AG04450 (cell line): ENCODE measurements around the gene GPR137C. TPM values are rescaled to one million over a fixed set of nuclear protein-coding genes. Genes with fewer than 3 reads are reported as not detected.
A peak's percentile ranks its signal among the peaks of the same experiment; 100 is the strongest.

Source experiments
- CTCF ChIA-PET: fragments of 300-600, 350-600 bp; formaldehyde crosslinking; extraction: SDS; loops from one replicate; lab custom pipeline; 2022; ENCODE audit warnings: antibody characterized with exemption, inconsistent platforms; lab: Charles Lee
- POLR2A ChIA-PET: fragments of 350-600 bp; formaldehyde crosslinking; extraction: SDS; loops from one replicate; lab custom pipeline; 2021; ENCODE audit warnings: antibody characterized with exemption, inconsistent platforms; lab: Yijun Ruan, JAX
- DNase-seq: peaks from one replicate; pipeline ENCODE4 v3.0.0-alpha.2; 2011; ENCODE audit warnings: low read depth, low spot score
- H3K27ac ChIP-seq: one replicate; pipeline ENCODE4 v1.5.1; 2012; ENCODE audit warnings: low read depth, low read length, control low read depth
- H3K27me3 ChIP-seq: one replicate; pipeline ENCODE4 v1.6.0; 2012; ENCODE audit warnings: low read length; ENCODE audit not compliant: control insufficient read depth, insufficient read depth
- H3K4me3 ChIP-seq: 2 replicates; pipeline ENCODE4 v1.5.1; 2011; ENCODE audit warnings: mild to moderate bottlenecking, low read depth, low read length, control low read depth
- H3K9me3 ChIP-seq: 2 replicates; pipeline ENCODE4 v1.5.1; 2012; ENCODE audit warnings: low read length; ENCODE audit not compliant: control insufficient read depth, insufficient read depth
- polyA minus RNA-seq: library from RNA; depleted of rRNA, polyadenylated mRNA; stranded (reverse); fragments of >200 nt; gene quantifications from 2 replicates; pipeline ENCODE4 v1.2.3, GENCODE V29; 2011; rRNA and poly(A)+ RNA removed
- polyA plus RNA-seq: library from polyadenylated mRNA; depleted of rRNA; stranded (reverse); fragments of >200 nt; gene quantifications from 2 replicates; pipeline ENCODE4 v1.2.3, GENCODE V29; 2011; rRNA removed
- TF ChIP-seq, protein P1 (sequence below): IDR thresholded peaks from 2 replicates; pipeline ENCODE4 v1.5.1; 2011; ENCODE audit warnings: low read depth, low read length, control low read depth, inconsistent platforms

GPR137C gene, protein sequence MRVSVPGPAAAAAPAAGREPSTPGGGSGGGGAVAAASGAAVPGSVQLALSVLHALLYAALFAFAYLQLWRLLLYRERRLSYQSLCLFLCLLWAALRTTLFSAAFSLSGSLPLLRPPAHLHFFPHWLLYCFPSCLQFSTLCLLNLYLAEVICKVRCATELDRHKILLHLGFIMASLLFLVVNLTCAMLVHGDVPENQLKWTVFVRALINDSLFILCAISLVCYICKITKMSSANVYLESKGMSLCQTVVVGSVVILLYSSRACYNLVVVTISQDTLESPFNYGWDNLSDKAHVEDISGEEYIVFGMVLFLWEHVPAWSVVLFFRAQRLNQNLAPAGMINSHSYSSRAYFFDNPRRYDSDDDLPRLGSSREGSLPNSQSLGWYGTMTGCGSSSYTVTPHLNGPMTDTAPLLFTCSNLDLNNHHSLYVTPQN
- polyA plus RNA-seq (0.97 and 1.3 TPM in 2 replicates), polyA minus RNA-seq (0.37 and 1.3 TPM in 2 replicates)

DNA sequence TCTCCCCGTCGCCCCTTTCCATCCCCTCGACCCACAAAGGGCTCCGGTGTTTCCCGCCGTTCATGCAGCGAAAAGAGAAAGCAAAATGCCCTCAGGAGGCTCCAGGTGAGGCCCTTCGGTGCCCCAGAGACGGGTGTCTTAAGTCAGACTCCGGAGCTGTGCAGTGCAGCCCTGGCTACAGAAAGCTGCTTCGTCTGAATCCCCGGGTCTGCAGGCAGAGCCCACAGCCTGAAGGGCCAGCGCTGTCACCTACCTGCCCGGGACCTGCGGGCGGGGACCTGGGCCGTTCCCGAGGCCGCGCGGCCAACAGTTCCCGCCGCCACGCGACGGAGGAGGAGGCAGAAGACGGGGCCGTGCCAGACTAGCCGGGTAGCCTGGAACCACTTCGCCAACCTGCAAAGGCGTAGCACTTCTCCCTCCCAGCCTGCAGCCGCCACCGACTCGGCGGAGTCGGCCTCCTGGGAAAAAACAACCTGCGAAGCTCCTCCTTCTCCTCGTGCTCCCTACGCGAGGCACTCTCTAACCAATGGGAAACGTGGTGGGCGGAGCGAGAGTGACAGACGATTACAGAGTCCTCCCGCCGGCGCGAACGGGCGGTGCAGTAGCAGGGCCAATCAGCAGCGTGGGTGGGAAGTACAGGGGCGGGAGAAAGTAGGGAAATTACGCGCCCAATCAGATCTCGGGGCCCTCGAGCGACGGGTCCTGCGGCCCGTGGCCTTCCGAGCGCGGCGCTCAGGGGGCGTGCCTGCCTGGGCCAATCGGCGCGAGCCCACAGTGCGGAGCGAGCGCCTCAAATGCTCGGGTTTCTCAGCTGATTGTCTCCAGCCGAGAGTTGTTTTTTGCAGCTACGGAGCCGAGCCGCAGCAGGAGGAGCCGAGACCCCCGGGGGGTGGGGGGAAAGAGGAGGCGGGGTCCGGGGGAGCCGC lies at the start of gene GPR137C, which contains the start of gene TXNDC16:
Gene GPR137C, plus strand, starts transcription at position 774 of the 926 bp plus-strand sequence. CDS start 312 bp downstream, outside the sequence.
Gene TXNDC16, minus strand, starts transcription at position 443 of the 926 bp plus-strand sequence. CDS start 8,948 bp downstream, outside the sequence.
- DNase-seq: peak; percentile 98
- POLR2A ChIA-PET: interaction anchor here (0.7 kb wide), 3 partner anchors 94 to 212 kb away, joined by 3 to 8 read pairs (median 3); no protein-coding TSS in a partner anchor
- Histone ChIP-seq H3K27me3 (no peaks in the 10 kb centered on the region), H3K9me3 (no peaks in the 10 kb centered on the region), H3K4me3 (peak within 1 kb of the TSS; percentile 75), H3K27ac (no peak within 1 kb of the TSS)
- CTCF ChIA-PET: interaction anchor here (0.6 to 1.6 kb wide), 10 partner anchors 7 to 265 kb away, joined by 3 to 8 read pairs (median 4); partner anchors contain the start of gene STYX
- TF ChIP-seq, protein P1, sequence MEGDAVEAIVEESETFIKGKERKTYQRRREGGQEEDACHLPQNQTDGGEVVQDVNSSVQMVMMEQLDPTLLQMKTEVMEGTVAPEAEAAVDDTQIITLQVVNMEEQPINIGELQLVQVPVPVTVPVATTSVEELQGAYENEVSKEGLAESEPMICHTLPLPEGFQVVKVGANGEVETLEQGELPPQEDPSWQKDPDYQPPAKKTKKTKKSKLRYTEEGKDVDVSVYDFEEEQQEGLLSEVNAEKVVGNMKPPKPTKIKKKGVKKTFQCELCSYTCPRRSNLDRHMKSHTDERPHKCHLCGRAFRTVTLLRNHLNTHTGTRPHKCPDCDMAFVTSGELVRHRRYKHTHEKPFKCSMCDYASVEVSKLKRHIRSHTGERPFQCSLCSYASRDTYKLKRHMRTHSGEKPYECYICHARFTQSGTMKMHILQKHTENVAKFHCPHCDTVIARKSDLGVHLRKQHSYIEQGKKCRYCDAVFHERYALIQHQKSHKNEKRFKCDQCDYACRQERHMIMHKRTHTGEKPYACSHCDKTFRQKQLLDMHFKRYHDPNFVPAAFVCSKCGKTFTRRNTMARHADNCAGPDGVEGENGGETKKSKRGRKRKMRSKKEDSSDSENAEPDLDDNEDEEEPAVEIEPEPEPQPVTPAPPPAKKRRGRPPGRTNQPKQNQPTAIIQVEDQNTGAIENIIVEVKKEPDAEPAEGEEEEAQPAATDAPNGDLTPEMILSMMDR: no peak

DNA sequence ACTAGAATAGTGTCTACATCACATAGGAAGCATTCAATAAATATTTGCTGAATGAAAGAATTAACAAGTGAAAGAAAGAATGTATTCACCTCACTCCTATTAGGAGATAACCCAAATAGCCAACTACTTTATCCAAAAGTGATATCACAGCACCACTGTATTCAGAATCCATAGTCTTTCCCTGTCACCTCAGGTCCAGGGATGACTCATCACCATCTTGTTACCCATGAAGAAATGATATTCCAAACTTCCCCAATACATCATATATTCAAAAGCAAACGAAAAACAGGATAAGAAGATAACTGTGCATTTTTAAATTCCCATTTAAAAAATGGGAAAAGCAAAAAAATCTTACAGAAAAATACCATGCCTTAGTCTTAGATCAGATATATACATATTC lies 39.4 kb upstream of the GPR137C start:
- CTCF ChIA-PET: no interaction called here

DNA sequence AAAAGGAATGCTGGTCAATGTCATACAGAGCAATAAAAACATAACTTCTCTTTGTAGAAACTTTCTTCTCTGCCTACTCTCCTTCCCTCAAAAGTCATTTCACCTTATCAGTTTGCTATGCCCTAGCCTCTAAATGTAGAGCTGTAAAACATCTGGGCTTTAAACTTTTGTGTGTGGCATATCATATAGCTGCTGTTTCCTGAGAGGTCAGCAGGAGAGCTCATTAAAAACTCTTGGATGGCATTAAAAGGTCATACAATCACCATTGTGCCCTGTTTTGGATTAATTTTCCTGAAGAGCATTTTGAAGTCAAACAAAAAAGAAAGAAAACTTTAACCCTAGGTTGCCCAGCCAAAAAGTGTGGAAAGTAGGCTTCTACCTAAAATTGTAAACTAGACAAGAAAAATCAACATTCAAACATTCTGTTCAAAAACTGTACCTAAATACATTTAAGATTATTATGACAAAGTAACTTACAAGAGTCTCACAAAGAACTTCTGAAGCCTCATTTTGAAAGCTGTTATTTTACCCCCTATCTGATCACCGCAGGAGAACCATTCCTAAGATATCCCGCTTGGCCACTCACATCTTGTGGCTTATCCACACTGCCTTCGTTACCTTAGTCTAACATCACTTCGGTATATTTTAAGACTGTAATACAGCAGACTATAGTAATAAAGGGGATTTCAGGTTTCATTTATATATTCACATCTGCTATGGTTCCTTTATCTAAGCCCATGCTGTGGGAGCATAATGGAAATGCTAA lies 38.4 kb upstream of the GPR137C start:
- POLR2A ChIA-PET: no interaction called here
- no peaks in the 10 kb centered on the region for H3K9me3 ChIP-seq
- H3K27me3 ChIP-seq: no peaks in the 10 kb centered on the region
- DNase-seq: no peak
- H3K4me3 ChIP-seq: no peak overlapping the region
- H3K27ac ChIP-seq: no peak overlapping the region
- TF ChIP-seq, protein P1: no peak
- CTCF ChIA-PET: no interaction called here

More for the DNA sequence above, 39.4 kb upstream of the GPR137C start:
- TF ChIP-seq, protein P1: no peak
- no peak overlapping the region for H3K4me3 ChIP-seq
- H3K27me3 ChIP-seq: no peaks in the 10 kb centered on the region
- H3K9me3 ChIP-seq: no peaks in the 10 kb centered on the region
- no peak for DNase-seq
- POLR2A ChIA-PET: no interaction called here
- no peak overlapping the region for H3K27ac ChIP-seq

DNA sequence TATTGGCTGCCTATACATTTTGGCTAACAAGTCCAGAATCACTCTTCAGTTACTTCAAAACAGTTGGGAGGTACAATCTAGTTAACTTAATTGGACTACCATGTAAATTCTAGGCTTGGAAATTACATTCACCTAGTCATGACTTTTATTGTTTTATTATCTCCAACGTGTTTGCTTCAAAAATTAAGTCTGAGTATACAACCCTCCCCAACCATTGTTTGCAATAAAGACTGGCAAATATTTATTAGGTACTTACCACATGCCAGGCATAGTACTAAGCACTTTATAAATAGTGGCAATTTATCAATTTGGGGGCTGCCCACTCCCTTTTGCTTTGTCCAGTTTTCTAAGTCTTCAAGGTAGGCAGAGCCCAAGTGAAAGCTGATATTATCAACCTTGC lies 30.6 kb upstream of the GPR137C start:
- H3K27me3 ChIP-seq: no peaks in the 10 kb centered on the region
- no peak overlapping the region for H3K27ac ChIP-seq
- CTCF ChIA-PET: no interaction called here
- H3K4me3 ChIP-seq: no peak overlapping the region
- POLR2A ChIA-PET: no interaction called here
- TF ChIP-seq, protein P1: no peak
- no peaks in the 10 kb centered on the region for H3K9me3 ChIP-seq
- no peak for DNase-seq
